HG02610 (cell line): ENCODE results near the gene RALGPS1.

ENCODE experiments used
- ATAC-seq: cut with Tn5 transposase; IDR thresholded peaks from one replicate; pipeline ENCODE4 v1.9.1; 2021; ENCODE audit warnings: mild to moderate bottlenecking, moderate library complexity; ENCODE audit not compliant: unreplicated experiment

The RALGPS1 gene

DNA sequence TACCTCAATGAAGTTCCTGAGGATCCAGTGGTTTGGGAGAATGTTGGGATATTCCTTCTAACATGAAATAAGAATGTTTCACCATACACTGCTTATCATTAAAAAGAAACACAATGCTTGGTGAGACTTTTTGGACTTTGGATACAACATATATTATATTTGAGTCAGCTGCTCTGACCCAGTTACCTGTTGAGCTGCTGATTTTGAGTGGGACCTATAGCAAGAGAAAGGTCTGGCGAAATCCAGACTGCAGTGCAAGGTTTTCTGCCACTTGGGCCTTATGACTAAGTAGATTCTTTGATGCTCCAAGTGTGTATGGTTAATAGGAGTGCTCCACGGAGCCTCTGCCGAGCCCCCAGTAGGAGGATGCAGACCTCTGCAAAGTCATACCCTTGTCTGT lies 10.0 kb upstream of the RALGPS1 start:
- no peak for ATAC-seq

DNA sequence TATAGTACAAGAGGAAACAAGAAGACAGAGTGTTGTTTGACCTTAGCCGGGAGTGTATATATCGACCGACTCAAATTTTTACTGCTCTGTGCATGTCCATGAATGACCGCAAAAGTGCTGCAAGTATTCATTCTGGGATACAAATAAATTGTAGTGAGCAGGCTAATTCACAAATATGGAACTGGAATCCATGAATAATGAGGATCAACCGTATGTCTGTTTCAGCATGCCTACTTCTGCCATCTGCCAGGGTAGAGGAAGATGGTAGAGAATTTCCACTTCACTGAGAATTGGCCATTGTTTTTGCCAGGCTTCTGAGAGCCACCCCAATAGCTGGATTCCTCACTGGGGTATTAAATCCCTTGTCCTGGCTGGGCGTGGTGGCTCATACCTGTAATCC lies 8.5 kb upstream of the RALGPS1 start:
- ATAC-seq, result no peak

- no peak for ATAC-seq
Observed at GRCh38 chr9:126907058-126907457, 7.5 kb upstream of the RALGPS1 start.

DNA sequence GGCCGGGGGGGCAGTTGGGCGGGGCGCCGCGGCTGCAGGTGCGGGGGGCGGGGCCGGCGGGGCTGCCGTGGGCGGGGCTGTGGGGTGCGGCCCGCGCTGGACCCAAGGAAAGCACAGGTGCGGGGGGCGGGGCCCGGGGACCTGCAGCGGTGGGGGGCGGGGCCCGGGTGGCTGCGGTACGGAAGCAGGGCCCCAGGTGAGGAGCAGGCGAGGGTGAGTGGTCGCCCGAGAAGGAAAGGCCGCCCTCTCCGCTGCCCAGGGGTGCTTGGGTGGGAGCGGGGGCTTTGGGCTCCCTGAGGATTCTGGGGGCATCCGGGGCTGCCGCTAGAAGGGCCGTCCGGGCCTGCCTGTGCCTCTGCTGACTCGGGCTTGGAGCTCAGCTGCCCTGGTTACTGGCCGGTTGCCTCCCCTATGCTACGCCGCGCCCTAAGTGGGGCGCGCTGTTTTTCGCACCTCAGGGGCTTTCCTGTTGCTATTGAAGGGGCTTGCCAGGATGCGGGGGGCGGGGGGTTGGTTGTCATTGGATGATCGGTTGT lies 767 bp downstream of the RALGPS1 start:
- no peak for ATAC-seq

- no peak for ATAC-seq
Observed at GRCh38 chr9:126915846-126916543, 1.4 kb downstream of the RALGPS1 start.

- no peak for ATAC-seq
Observed at GRCh38 chr9:126916909-126917308, 2.3 kb downstream of the RALGPS1 start.

- ATAC-seq, result no peak
Observed at GRCh38 chr9:126919193-126919592, 4.6 kb downstream of the RALGPS1 start.

- ATAC-seq, result no peak
Observed at GRCh38 chr9:126925876-126926275, 11.3 kb downstream of the RALGPS1 start.

GRCh38 chr9:126926364-126926763 lies 11.8 kb downstream of the RALGPS1 start:
- ATAC-seq, result no peak

DNA sequence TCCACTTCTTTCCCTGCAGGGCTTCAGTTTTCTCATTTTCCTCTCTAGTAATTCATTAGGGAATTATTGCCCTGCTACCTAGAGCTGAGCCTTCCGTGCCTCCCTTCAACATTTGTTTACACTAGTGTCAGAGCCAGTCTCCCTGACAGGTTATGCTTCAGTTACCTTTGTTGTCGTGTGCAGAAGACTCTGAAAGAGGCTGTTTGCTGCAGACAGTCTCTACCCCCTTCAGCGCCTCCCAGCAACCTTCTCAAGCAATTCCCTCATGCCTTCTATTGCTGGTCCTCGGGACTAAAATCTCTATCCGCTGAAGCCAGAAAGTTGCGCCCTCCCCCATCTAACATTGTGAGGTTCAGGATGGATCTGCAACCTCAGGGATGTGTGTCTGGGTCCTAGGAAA lies 12.8 kb downstream of the RALGPS1 start:
- ATAC-seq, result no peak

- ATAC-seq, result no peak
Observed at GRCh38 chr9:126932871-126933321, 18.3 kb downstream of the RALGPS1 start.

DNA sequence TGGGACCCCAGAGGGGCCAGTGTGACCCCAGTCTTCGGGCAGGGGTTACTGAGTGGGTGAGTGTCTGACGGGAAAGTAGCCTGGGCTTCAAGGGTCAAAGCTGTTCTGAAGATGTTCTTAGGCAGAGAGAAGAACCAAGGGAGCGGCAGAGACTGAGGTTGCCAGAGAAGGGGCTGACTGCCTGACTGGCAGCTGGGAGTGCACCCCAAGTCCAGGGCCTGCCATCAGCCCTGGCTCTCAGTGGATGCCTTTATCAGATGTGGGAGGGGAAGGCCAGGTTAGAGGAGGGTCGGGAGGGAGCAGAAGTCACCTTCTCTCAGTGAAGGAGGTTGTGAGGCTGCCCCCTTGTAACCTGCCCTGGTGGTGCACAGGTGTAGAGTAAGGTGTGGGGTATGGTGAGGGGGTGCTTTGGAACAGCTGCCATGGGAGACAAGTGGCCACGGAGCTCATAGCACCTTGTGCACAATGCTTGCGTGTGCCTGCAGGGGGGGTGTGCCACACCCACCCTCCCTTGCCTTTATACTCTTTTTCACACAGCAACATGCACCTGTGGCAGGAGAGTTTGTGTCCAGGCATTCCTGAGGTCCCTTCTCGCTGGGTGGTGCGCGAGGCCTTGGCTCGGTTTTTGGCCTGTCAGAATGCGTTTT lies 18.9 kb downstream of the RALGPS1 start:
- no peak for ATAC-seq

DNA sequence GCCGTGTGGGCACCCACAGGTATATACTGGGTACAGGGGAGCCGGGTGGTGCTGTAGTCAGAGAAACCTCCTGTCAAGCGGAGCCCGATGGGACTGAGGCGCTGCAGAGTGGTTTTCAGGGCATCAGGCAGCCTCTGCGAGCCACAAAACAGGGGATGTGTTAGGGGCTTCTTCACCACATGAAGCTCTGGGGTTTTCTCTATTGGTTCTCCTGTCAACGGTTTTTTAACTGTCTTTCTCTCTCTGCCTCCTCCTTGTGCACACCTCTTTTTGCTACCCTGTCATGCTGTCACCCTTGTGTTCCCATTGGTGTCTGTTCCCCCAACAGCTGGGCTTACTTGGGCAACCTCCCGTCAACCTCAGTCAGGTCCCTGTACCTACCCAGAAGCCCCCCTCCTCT lies 19.9 kb downstream of the RALGPS1 start:
- no peak for ATAC-seq

GRCh38 chr9:126935630-126936029 lies 21.0 kb downstream of the RALGPS1 start:
- no peak for ATAC-seq

GRCh38 chr9:126937444-126937843 lies 22.9 kb downstream of the RALGPS1 start:
- no peak for ATAC-seq

- ATAC-seq, result no peak
Observed at GRCh38 chr9:126938327-126938726, 23.7 kb downstream of the RALGPS1 start.

GRCh38 chr9:126939821-126940221 lies 25.2 kb downstream of the RALGPS1 start:
- no peak for ATAC-seq

DNA sequence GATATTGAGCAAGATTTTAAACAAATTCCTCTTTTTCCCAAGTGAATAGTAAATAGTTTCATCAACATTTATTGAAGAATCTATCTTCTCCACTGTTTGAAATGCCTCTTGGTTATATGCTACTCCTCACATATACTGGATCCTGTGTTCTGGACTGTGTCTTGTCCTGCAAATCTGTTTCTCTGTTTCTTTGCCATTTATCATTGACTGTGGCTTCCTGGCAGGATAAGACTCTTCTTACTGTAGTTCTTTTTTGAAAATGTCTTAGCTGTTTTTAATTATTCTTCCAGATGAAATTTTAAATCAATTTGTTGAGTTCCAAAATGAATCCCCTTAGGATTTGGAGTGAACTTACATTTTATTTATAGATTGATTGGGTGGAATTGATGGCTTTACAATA lies 27.8 kb downstream of the RALGPS1 start:
- no peak for ATAC-seq

DNA sequence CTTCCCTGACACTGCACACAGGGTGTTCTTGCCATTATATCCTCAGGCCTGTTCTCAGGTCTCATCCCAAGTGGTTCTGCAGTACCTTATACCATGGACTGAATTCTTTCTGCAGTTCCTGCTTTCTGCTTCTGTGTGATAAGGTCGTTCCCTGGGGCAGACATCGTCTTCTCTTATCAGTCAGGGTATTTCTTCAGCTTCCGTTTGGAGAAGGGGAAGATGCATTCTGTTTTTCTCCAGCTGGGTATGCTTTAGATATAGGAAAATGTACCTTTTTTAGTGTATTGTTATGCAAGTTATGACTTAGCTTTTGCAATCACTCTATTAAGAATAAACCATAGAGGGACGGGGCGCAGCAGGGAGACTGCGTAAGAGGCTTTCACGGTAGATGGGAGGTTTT lies 31.1 kb downstream of the RALGPS1 start:
- no peak for ATAC-seq

DNA sequence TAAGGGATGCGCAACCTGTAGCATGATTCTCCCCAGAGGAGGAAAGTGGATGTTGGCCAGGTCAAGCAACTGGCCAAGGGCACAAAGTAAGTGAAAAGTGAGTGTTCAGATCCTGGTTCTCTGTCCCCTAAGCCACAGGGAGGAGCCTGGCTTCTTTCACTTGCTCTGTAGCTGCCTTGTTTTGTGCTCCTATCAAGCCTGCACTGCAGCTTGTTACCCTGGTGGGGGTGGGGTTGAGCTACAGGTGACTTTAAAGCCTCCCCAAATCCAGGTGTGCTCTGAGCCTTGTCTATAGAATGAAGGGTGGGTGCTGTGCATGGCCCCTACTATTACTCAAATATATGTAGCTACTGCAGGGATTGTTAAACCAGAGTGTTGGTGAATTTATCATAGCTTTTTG lies 32.9 kb downstream of the RALGPS1 start:
- no peak for ATAC-seq

GRCh38 chr9:126952205-126952977 lies 37.8 kb downstream of the RALGPS1 start:
- no peak for ATAC-seq
